Endothelial cell of umbilical vein (primary cell): ENCODE results near the gene GLYAT. TPM values are rescaled to one million over a fixed set of nuclear protein-coding genes. Genes with fewer than 3 reads are reported as not detected.

Experiments used
- BruUV-seq: library from RNA; stranded (reverse); fragments of 400-500 nt; replicated peaks from 2 replicates; lab custom pipeline; 2021; lab: Mats Ljungman, UMichigan
- CTCF ChIA-PET: fragments of 300-600, 350-600 bp; sonication (Branson Sonifier 250); formaldehyde crosslinking; loops from one replicate; lab custom pipeline; 2021; ENCODE audit warnings: antibody characterized with exemption, inconsistent platforms; lab: Charles Lee
- POLR2A ChIA-PET: fragments of 300-600, 350-600 bp; sonication (Branson Sonifier 250); formaldehyde crosslinking; loops from one replicate; lab custom pipeline; 2021; ENCODE audit warnings: antibody characterized with exemption, inconsistent platforms; lab: Charles Lee
- DNase-seq: peaks from one replicate; pipeline ENCODE4 v3.0.0-alpha.2; 2011; ENCODE audit warnings: low read depth, low spot score
- FAIRE-seq: peaks from 2 replicates; lab custom pipeline; 2011; peaks lifted over from hg19 to GRCh38; lab: Jason Lieb, UNC
- H2AFZ ChIP-seq: 2 replicates; pipeline ENCODE4 v1.6.0; 2012; ENCODE audit warnings: low read depth, low read length, control low read depth, inconsistent platforms
- H3K27ac ChIP-seq: 2 replicates; pipeline ENCODE4 v1.5.1; 2011; ENCODE audit warnings: low read depth, mild to moderate bottlenecking, control low read depth, low read length, moderate library complexity; ENCODE audit not compliant: insufficient read depth
- H3K27me3 ChIP-seq, 2 experiments: 2 replicates each; pipeline versions ENCODE4 v1.6.0 to v1.6.1; 2011; ENCODE audit warnings: low read length in 2 of 2, mixed read lengths in 1 of 2; ENCODE audit not compliant: control insufficient read depth in 2 of 2, insufficient read depth in 2 of 2
- H3K36me3 ChIP-seq, 2 experiments: 2 replicates in 1 of 2; 3 replicates in 1 of 2; pipeline ENCODE4 v1.5.1; 2011; ENCODE audit warnings: low read length in 2 of 2, mild to moderate bottlenecking in 1 of 2, moderate library complexity in 1 of 2; ENCODE audit not compliant: control insufficient read depth in 2 of 2, insufficient read depth in 2 of 2; ENCODE audit errors: extremely low read depth in 1 of 2
- H3K4me1 ChIP-seq: 3 replicates; pipeline ENCODE4 v1.5.1; 2011; ENCODE audit warnings: mild to moderate bottlenecking, low read length; ENCODE audit not compliant: control insufficient read depth, insufficient read depth; ENCODE audit errors: extremely low read depth
- H3K4me2 ChIP-seq: 2 replicates; pipeline ENCODE4 v1.6.1; 2011; ENCODE audit warnings: low read length, control low read depth, mixed read lengths; ENCODE audit not compliant: insufficient read depth
- H3K4me3 ChIP-seq, 3 experiments: fragments of 200-600 bp in 1 of 3; sonication (generic), shearing (Covaris generic) in 1 of 3; replicated peaks in 1 of 3; 2 replicates each; pipeline ENCODE4 v1.5.1; 2011 to 2016; ENCODE audit warnings: control low read depth in 3 of 3, low read length in 3 of 3, mild to moderate bottlenecking in 2 of 3, inconsistent platforms in 1 of 3, low read depth in 1 of 3, moderate library complexity in 1 of 3; ENCODE audit not compliant: insufficient read depth in 1 of 3
- H3K79me2 ChIP-seq: 2 replicates; pipeline ENCODE4 v1.6.0; 2012; ENCODE audit warnings: low read length, inconsistent platforms; ENCODE audit not compliant: control insufficient read depth, insufficient read depth
- H3K9ac ChIP-seq: replicated peaks from 2 replicates; pipeline ENCODE3; 2011; ENCODE audit warnings: low read length, control low read depth; ENCODE audit not compliant: insufficient read depth; ENCODE audit errors: extremely low read depth
- H3K9me1 ChIP-seq: replicated peaks from 3 replicates; pipeline ENCODE4 v1.6.0; 2011; ENCODE audit warnings: mild to moderate bottlenecking, low read length; ENCODE audit not compliant: control insufficient read depth, insufficient read depth; ENCODE audit errors: extremely low read depth
- H3K9me3 ChIP-seq: replicated peaks from 2 replicates; pipeline ENCODE4 v1.5.1; 2012; ENCODE audit warnings: low read length, inconsistent platforms; ENCODE audit not compliant: control insufficient read depth, insufficient read depth
- H4K20me1 ChIP-seq: replicated peaks from 2 replicates; pipeline ENCODE3; 2011; ENCODE audit warnings: mild to moderate bottlenecking, low read length; ENCODE audit not compliant: control insufficient read depth, insufficient read depth; ENCODE audit errors: extremely low read depth
- EZH2 ChIP-seq: IDR thresholded peaks from 2 replicates; pipeline ENCODE4 v1.6.1; 2012; ENCODE audit warnings: borderline replicate concordance, low read depth, mild to moderate bottlenecking, moderate library complexity, low read length, inconsistent platforms; ENCODE audit not compliant: severe bottlenecking
- FOS ChIP-seq: IDR thresholded peaks from 2 replicates; pipeline ENCODE4 v1.6.1; 2011; ENCODE audit warnings: mild to moderate bottlenecking, low read length, moderate library complexity, borderline replicate concordance; ENCODE audit not compliant: insufficient read depth
- GATA2 ChIP-seq: IDR thresholded peaks from 2 replicates; pipeline ENCODE4 v1.7.0; 2011; ENCODE audit warnings: low read depth, mild to moderate bottlenecking, moderate library complexity, mixed read lengths, low read length; ENCODE audit not compliant: insufficient read length, insufficient read depth
- JUN ChIP-seq: IDR thresholded peaks from 2 replicates; pipeline ENCODE4 v1.6.1; 2011; ENCODE audit warnings: borderline replicate concordance, low read depth; ENCODE audit not compliant: insufficient read length, insufficient read depth
- MYC ChIP-seq: IDR thresholded peaks from one replicate; pipeline ENCODE4 v1.6.1; 2011; ENCODE audit warnings: mild to moderate bottlenecking, low read depth, low read length
- POLR2A ChIP-seq: IDR thresholded peaks from 2 replicates; pipeline ENCODE4 v1.6.1; 2012; ENCODE audit warnings: low read depth, mild to moderate bottlenecking, control low read depth, low read length
- POLR2AphosphoS5 ChIP-seq: IDR thresholded peaks from 2 replicates; pipeline ENCODE4 v1.6.1; 2012; ENCODE audit warnings: low read depth, mild to moderate bottlenecking, control low read depth, low read length, moderate library complexity; ENCODE audit not compliant: insufficient read depth
- dilution Hi-C: fragments of 300-500 bp; cut with MboI; formaldehyde crosslinking; loops from one replicate; pipeline ENCODE4 v1.15.0; 2019; ENCODE audit warnings: low sequenced_read_pairs; ENCODE audit not compliant: extremely low pct_ligation_motif_present
- intact Hi-C: fragments of 100-400 bp; cut with micrococcal nuclease; formaldehyde crosslinking; loops from one replicate; pipeline ENCODE4 v1.10.0; 2022
- polyA plus RNA-seq, 4 experiments: library from polyadenylated mRNA; depleted of rRNA in 3 of 4; stranded (reverse) in 3 of 4; unstranded in 1 of 4; fragments of >200 nt; gene quantifications; 2 replicates each; pipeline versions ENCODE4 v1.2.1 to v1.2.3, GENCODE V29; 2011 to 2012; ENCODE audit warnings: missing spikeins in 1 of 4
- total RNA-seq: library from RNA; stranded (reverse); gene quantifications from 2 replicates; pipeline ENCODE4 v1.2.3, GENCODE V29; 2021
- TF ChIP-seq, protein P1 (sequence below), 2 donors: IDR thresholded peaks; 1 replicate in 1 of 2; 2 replicates in 1 of 2; pipeline ENCODE4 v1.5.1; 2011; ENCODE audit warnings: low read length in 2 of 2, mild to moderate bottlenecking in 2 of 2, moderate library complexity in 2 of 2, control low read depth in 1 of 2, inconsistent platforms in 1 of 2, low read depth in 1 of 2; ENCODE audit not compliant: insufficient read depth in 1 of 2; ENCODE audit errors: extremely low read depth in 1 of 2
- TF ChIP-seq, protein P2 (sequence below): IDR thresholded peaks from 2 replicates; pipeline ENCODE4 v1.6.1; 2011; ENCODE audit not compliant: insufficient read depth, insufficient read length

Gene GLYAT
- total and polyA plus RNA-seq, 2 donors (not counting 3 experiments of a cell fraction or from before 2014, with no cell fraction given) = not detected

DNA sequence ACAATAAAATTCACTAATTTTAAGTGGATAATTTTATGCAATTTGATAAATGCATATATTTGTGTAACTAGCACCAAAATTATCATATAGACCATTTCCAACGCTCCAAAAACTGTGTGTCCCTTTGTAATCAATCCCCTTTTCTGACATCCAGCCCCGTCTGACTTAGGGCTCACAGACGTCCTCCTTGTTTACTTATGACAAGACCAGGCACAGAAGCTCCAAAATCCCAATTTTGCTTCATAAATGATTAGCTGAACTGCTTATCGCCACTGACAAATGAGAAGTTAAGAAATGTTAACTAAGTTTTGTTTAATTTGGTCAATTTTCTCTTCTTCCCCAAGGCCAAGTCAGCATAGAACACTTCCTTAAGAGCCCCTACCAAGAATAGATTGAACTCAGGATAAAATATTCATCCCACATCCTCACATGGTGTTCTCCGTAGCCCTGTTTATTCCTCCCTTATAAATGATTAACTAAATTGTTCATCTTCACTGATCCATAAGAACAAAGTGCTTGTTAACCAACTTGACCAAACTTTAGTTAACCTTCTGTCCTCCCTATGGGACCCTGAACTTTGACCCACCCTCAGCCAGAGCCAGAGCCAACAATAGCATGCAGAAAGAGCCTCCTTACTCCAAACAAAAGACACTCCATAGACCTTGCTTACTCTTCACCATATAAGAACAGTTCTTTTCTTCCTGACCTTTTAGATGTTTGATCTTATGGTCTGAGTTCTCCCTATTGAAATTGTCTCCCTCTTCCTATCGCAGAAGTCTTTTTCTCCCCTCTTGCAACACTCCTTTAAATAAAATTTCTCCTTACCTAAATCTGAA lies 30.8 kb upstream of the GLYAT start:
- H4K20me1 ChIP-seq = no peaks in the 10 kb centered on the region
- no peaks in the 10 kb centered on the region for H3K9me1 ChIP-seq
- H2AFZ ChIP-seq = no peak overlapping the region
- dilution Hi-C loops (no loop called here), intact Hi-C loops (no loop called here)
- H3K4me3 ChIP-seq = no peak overlapping the region
- no peaks in the 10 kb centered on the region for H3K36me3 ChIP-seq
- DNase-seq (no peak), FAIRE-seq (no peak)
- no peak overlapping the region for H3K9ac ChIP-seq
- POLR2A ChIA-PET = no interaction called here
- TF ChIP-seq POLR2A (no peak), MYC (no peak), JUN (no peak), FOS (no peak), EZH2 (no peak), POLR2AphosphoS5 (no peak), GATA2 (no peak)
- TF ChIP-seq, protein P1, sequence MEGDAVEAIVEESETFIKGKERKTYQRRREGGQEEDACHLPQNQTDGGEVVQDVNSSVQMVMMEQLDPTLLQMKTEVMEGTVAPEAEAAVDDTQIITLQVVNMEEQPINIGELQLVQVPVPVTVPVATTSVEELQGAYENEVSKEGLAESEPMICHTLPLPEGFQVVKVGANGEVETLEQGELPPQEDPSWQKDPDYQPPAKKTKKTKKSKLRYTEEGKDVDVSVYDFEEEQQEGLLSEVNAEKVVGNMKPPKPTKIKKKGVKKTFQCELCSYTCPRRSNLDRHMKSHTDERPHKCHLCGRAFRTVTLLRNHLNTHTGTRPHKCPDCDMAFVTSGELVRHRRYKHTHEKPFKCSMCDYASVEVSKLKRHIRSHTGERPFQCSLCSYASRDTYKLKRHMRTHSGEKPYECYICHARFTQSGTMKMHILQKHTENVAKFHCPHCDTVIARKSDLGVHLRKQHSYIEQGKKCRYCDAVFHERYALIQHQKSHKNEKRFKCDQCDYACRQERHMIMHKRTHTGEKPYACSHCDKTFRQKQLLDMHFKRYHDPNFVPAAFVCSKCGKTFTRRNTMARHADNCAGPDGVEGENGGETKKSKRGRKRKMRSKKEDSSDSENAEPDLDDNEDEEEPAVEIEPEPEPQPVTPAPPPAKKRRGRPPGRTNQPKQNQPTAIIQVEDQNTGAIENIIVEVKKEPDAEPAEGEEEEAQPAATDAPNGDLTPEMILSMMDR (IDR thresholded peaks at IDR 0.05; ENCODE audit: extremely low read depth in 1 of 2, insufficient read depth in 1 of 2, low read depth in 1 of 2, low read length in 2 of 2) = no peak
- TF ChIP-seq, protein P2, sequence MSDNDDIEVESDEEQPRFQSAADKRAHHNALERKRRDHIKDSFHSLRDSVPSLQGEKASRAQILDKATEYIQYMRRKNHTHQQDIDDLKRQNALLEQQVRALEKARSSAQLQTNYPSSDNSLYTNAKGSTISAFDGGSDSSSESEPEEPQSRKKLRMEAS = no peak
- no peaks in the 10 kb centered on the region for H3K27me3 ChIP-seq
- BruUV-seq = no TSS peak
- CTCF ChIA-PET = no interaction called here
- no peaks in the 10 kb centered on the region for H3K79me2 ChIP-seq
- no peaks in the 10 kb centered on the region for H3K4me1 ChIP-seq
- no peaks in the 10 kb centered on the region for H3K9me3 ChIP-seq
- H3K4me2 ChIP-seq = no peak overlapping the region
- no peak overlapping the region for H3K27ac ChIP-seq
